ENCODE measurements around the gene STOML1. TPM values are rescaled to one million over a fixed set of nuclear protein-coding genes. Genes with fewer than 3 reads are reported as not detected.

The STOML1 gene
- total RNA-seq, 2 experiments from 2014 or later: 8.0 to 8.9 TPM

GRCh38 chr15:73996939-73997338, 4.8 kb upstream of the STOML1 start:
- Histone ChIP-seq H3K36me3 (ENCODE audit: insufficient read depth, low read length) (peaks cover 20% of the 10 kb centered on the region), H4K20me1 (ENCODE audit: insufficient read depth, low read length) (peaks cover 7% of the 10 kb centered on the region; the same call in 1 of the 2 replicates), H3K4me1 (ENCODE audit: insufficient read depth, low read length, poor library complexity, severe bottlenecking) (peaks cover 38% of the 10 kb centered on the region), H2AFZ (ENCODE audit: low read length) (0 out of 2 replicates have a peak overlapping the region, but pooled peaks have one; percentile 0), H3K9me3 (ENCODE audit: low read length) (no peaks in the 10 kb centered on the region), H3K27ac (ENCODE audit: low read depth, low read length, poor library complexity, severe bottlenecking) (peak overlapping the region; percentile 36), H3K9me2 (ENCODE audit: insufficient read depth, low read length) (no peaks in the 10 kb centered on the region), H3K4me3 (ENCODE audit: low read depth, low read length, poor library complexity, severe bottlenecking) (peak overlapping the region; percentile 89), H3K4me2 (ENCODE audit: low read length) (peak overlapping the region; percentile 98), H3K79me2 (ENCODE audit: insufficient read depth, low read depth, low read length) (peaks cover 25% of the 10 kb centered on the region; the same call in 1 of the 2 replicates)
- ChIA-PET CTCF (ENCODE audit: unreplicated experiment) (no interaction called here), POLR2A (interaction anchor here (0.7 to 1.0 kb wide), 3 partner anchors 8 to 10 kb away, joined by 3 to 7 read pairs (median 3); no protein-coding TSS in a partner anchor)
- TF ChIP-seq EZH2phosphoT487 (IDR thresholded peaks at IDR 0.05; ENCODE audit: borderline replicate concordance, low read depth, low read length) (no peak), CTCF (conservative IDR thresholded peaks at IDR 0.05; ENCODE audit: low read length) (no peak)
- intact Hi-C loops (cut with micrococcal nuclease; ENCODE audit: unreplicated experiment): loop anchor here (10.0 kb wide), 1 partner anchor 468 kb away; the partner anchor contains the start of gene UBL7
- BruUV-seq (replicated peaks): no TSS peak
- DNase-seq (ENCODE audit: low spot score): peak; percentile 72

GRCh38 chr15:73996267-73996666, 4.2 kb upstream of the STOML1 start:
- no peak for DNase-seq (ENCODE audit: low spot score)
- Histone ChIP-seq H3K4me3 (ENCODE audit: low read depth, low read length, poor library complexity, severe bottlenecking) (peak overlapping the region; percentile 89), H3K4me1 (ENCODE audit: insufficient read depth, low read length, poor library complexity, severe bottlenecking) (peaks cover 40% of the 10 kb centered on the region), H3K79me2 (ENCODE audit: insufficient read depth, low read depth, low read length) (peaks cover 25% of the 10 kb centered on the region; the same call in 1 of the 2 replicates), H3K9me3 (ENCODE audit: low read length) (no peaks in the 10 kb centered on the region), H4K20me1 (ENCODE audit: insufficient read depth, low read length) (peaks cover 7% of the 10 kb centered on the region; the same call in 1 of the 2 replicates), H2AFZ (ENCODE audit: low read length) (0 out of 2 replicates have a peak overlapping the region, but pooled peaks have one; percentile 0), H3K36me3 (ENCODE audit: insufficient read depth, low read length) (peaks cover 14% of the 10 kb centered on the region; the same call in 1 of the 2 replicates), H3K9me2 (ENCODE audit: insufficient read depth, low read length) (no peaks in the 10 kb centered on the region), H3K27ac (ENCODE audit: low read depth, low read length, poor library complexity, severe bottlenecking) (peak overlapping the region; percentile 36), H3K4me2 (ENCODE audit: low read length) (peak overlapping the region; percentile 98)
- TF ChIP-seq EZH2phosphoT487 (IDR thresholded peaks at IDR 0.05; ENCODE audit: borderline replicate concordance, low read depth, low read length) (no peak), CTCF (conservative IDR thresholded peaks at IDR 0.05; ENCODE audit: low read length) (no peak)
- intact Hi-C loops (cut with micrococcal nuclease; ENCODE audit: unreplicated experiment): loop anchor here (10.0 kb wide), 1 partner anchor 469 kb away; the partner anchor contains the start of gene UBL7
- ChIA-PET POLR2A (interaction anchor here (0.7 to 1.0 kb wide), 3 partner anchors 9 to 11 kb away, joined by 3 to 7 read pairs (median 3); no protein-coding TSS in a partner anchor), CTCF (ENCODE audit: unreplicated experiment) (no interaction called here)
- BruUV-seq (replicated peaks): TSS peak; percentile 42

Measured in OCI-LY7 (cell line).